ENCODE data around the gene PSMC4.
"Not testable (repeated sequence)": the region's sequence is repeated elsewhere in the genome, so short reads cannot be mapped to it uniquely, and the experiment has no call there.

PSMC4 gene

DNA sequence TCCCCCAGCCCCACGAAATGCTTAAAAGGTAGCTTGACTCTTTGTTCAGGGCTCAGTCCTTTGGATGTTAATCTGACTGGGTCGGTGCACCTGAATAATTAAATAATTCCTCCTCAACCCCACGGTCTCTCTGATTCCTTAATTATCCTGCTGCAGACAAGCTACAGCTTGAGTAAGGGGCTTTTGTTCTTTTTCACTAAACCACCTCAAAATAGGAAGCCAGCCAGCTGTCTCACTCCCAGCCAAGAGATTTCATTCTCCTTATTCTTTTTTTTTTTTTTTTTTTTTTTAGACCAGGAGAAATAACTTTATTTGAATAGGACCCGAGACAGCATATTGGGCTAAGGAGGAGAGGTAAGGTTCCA, 28.6 kb upstream of the PSMC4 start:
- peak; percentile 18 for DNase-seq

GRCh38 chr19:39943586-39943985, 27.4 kb upstream of the PSMC4 start:
- peak; percentile 28 for DNase-seq

DNA sequence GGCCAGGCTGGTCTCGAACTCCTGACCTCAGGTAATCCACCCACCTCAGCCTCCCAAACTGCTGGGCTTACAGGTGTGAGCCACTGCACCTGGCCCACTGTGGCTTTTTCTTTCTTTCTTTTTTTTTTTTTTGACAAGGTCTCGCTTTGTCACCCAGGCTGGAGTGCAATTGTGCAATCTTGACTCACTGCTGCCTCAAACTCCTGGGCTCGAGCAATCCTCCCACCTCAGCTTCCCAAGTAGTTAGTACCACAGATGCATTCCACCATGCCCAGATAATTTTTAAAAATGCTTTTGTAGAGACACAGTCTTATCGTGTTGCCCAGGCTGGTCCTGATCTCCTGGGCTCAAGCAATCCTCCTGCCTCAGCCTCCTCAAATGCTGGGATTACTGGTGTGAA, 24.4 kb upstream of the PSMC4 start:
- no peak for DNase-seq

DNA sequence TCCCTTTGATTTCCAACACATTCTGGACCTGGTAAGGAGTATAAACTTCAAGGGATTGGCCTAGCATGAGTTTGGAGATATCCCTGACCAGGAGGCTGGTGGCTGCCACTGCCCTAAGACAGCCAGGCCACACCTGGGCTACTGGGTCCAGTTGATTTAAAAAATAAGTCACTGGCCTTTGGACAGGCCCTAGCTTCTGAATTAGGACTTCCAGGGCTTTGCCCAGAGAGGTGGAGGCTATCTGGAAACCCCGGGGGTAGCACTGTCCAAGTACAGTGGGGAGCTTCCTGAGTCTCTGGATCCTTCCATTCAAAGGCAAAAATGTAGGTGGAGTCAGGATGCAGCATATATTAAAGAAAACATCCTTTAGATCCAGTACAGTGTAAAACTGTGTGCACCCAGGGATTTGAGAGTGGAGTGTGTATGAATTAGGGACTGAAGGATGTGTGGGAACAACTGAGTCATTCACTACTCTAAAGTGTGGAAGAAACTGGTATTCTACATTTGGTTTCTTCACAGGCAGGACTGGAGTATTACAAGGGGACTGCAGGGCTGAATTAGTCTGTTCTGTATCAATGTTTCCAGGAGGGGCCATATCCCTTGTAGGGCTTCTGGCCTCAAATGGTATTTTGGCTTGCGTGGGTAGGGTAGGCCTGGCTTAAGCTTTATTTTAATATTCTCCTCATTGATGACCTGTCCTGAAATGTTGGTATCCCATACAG, 21.8 kb upstream of the PSMC4 start:
- no peak for DNase-seq

- no peak for DNase-seq
Observed at GRCh38 chr19:39951065-39951650, 19.8 kb upstream of the PSMC4 start.

DNA sequence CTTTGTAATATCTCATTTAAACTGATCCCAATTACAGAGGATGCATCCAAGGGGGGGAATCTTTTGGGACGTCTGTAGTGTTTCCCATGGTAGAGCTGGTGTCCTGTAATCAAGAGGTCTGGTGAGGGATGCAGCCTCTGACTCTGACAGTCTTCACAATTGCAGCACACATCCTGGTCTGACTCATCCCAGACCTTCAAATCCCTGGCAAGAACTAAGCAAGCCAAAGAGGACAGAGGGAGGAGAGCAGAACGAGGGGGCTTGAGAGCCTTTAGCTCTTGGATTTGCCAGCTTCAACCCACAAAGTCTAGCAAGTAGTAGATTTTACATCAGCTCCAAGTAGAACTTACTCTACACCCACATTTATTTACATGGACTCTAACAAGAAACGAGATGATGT, 19.3 kb upstream of the PSMC4 start:
- no peak for DNase-seq

DNA sequence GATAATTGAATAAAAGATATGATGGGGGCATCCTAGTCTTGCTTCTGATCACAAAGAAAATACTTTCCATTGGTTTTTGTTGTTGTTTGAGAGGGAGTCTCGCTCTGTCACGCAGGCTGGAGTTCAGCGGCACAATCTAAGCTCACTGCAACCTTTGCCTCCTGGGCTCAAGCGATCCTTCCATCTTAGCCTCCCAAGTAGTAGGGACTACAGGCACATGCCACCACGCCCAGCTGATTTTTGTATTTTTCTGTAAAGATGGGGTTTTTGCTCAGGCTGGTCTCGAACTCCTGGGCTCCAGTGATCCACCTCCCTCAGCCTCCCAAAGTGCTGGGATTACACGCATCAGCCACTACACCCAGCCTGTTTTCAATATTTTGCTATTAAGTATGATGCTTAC, 17.1 kb upstream of the PSMC4 start:
- DNase-seq, result no peak

GRCh38 chr19:39957886-39958285, 13.1 kb upstream of the PSMC4 start:
- not testable (repeated sequence) for DNase-seq

DNA sequence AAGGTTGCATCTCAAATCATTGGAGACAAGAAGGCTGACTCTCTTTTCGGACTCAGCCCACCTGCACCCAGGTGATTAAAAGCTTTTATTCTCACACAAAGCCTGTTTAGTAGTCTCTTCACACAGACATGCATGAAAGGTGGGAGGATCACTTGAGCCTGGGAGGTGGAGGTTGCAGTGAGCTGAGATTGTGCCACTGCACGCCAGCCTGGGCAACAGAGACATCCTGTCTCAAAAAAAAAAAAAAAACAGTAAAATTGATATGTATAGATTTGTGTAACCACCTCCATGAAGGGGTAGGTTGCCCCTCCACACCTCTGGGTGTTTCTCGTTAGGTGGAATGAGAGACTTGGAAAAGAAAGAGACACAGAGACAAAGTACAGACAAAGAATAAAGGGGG, 12.0 kb upstream of the PSMC4 start:
- not testable (repeated sequence) for DNase-seq

DNA sequence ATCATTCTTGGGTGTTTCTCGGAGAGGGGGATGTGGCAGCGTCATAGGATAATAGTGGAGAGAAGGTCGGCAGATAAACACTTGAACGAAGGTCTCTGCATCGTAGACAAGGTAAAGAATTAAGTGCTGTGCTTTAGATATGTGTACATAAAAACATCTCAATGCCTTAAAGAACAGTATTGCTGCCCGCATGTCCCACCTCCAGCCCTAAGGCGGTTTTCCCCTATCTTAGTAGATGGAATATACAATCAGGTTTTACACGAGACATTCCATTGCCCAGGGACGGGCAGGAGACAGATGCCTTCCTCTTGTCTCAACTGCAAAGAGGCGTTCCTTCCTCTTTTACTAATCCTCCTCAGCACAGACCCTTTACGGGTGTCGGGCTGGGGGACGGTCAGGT, 11.6 kb upstream of the PSMC4 start:
- DNase-seq, result not testable (repeated sequence)

GRCh38 chr19:39963898-39964297, 7.1 kb upstream of the PSMC4 start:
- no peak for DNase-seq

DNA sequence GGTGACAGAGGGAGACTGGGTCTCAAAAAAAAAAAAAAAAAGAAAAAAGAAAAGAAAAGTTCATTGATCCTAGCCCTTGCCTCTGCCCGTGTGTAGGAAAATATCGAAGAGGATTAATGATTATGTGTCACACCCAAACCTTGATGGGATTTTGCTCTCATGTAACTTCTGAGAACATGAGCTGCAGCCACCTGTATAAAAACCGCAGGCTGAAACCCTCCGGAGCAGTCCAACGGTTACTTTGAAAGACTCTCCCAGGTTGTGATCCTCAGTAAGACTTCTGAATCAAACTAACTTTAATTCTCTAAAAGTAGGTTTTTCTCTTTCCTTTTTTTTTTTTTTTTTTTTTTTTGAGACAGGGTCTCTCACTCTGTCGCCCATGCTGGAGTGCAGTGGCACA, 4.3 kb upstream of the PSMC4 start:
- DNase-seq, result no peak

DNA sequence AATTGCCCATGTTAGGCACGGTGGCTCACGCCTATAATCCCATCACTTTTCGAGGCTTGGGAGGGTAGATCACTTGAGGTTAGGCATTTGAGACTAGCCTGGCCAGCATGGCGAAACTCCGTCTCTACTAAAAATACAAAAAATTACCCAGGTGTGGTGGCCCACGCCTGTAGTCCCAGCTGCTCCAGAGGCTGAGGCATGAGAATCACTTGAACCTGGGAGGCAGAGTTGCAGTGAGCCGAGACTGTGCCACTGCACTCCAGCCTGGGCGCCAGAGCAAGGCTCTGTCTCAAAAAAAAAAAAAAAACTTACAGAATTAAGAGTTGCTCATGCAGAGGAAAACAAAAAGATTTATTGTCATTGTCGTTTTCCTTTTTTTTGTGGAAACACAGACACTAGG, 3.4 kb upstream of the PSMC4 start:
- no peak for DNase-seq

DNA sequence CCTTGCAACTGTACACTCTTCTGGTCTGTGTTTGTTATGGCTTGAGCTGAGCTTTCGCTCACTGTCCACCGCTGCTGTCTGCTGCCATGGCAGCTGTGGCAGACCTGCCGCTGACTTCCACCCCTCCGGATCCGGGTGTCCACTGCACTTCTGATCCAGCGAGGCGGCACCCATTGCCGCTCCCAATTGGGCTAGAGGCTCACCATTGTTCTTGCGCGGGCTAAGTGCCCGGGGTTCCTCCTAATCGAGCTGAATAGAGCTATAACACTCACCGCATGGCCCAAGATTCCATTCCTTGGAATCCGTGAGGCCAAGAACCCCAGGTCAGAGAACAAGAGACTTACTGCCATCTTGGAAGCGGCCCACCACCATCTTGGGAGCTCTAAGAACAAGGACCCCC, 2.2 kb upstream of the PSMC4 start:
- no peak for DNase-seq

DNA sequence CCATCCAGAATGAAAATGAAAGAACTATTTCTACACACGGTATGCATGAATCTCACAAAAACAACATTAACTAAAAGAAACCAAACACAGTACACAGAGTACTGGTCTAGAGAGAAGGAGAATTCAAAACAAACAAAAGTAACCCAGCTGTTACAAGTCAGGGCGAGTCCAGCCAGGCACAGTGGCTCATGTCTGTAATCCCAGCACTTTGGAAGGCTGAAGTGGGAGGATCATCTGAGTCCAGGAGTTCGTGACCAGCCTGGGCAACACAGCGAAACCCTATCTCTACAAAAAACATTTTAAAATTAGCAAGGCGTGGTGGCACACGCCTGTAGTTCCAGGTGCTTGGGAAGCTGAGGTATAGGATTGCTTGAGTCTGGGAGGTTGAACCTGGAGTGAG, 1.7 kb upstream of the PSMC4 start:
- no peak for DNase-seq

- DNase-seq, result no peak
Observed at GRCh38 chr19:39969681-39970424, 1.1 kb upstream of the PSMC4 start.

DNA sequence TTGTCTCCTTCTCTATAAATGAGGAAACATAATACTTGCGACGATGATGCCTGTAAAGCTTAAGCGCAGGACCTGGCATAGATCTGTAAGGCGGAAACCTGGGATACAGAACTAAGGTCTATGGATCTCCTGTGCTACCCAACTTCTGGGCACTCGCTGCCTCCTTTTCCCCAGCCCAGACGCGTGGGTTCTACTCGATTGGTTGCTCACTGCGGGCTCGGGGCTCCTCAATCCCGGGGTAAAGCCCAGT, 615 bp upstream of the PSMC4 start:
- no peak for DNase-seq

- no peak for DNase-seq
Observed at GRCh38 chr19:39971380-39972035, 543 bp downstream of the PSMC4 start.

DNA sequence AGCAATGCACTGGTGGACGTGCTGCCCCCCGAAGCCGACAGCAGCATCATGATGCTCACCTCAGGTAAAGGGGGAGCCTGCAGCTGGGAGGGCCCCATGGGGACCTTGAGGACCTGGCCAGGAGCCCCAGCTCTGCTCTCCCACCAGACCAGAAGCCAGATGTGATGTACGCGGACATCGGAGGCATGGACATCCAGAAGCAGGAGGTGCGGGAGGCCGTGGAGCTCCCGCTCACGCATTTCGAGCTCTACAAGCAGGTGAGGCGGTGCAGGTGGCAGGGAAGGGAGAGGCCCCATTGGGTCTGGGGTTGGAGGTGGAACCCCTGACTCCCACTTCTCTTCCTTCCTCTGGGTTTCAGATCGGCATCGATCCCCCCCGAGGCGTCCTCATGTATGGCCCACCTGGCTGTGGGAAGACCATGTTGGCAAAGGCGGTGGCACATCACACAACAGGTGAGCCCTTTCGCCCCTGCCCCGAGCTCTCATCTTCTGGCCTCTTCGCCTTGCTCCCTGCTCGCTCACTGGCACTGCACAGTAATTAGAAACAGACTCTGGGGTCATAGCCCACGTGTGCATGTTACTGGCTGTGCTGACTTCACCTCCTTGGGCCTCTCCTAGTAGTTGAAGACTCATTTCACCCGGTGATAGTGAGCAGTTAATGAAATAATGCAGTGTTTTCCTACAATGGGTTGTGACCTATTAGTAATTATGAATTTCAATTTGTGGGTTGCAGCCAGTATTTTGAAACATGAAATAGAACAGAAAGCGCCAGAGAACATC, 3.6 kb downstream of the PSMC4 start:
- no peak for DNase-seq

GRCh38 chr19:39982883-39983282, 11.9 kb downstream of the PSMC4 start:
- DNase-seq, result no peak

DNA sequence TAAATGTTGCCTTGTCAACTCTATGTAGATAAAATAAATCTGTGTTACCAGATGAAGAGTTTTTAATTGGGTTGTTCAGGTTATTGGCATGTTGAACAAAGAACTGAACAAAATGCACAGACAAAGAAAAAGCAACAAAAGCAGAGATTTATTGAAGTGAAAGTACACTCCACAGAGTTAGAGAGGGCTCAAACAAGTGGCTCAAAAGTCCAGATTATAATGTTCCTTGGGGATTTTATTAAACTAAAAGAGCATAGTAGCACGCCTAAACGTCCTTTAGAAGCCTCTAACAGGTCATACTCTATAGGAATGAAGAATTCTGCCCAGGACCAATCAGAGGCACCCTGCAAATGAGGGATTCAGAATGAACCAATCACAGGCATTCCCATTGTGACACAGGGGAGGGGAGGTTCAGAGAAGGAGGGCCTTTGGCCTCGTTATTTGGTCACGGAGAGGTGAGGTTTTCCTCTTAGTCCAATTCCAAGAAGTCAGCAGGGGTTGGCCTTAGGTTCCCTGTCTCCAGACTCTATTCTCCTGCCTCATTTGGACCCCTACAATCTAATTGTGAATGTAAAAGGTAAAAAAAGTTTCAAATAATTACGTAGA, 12.8 kb downstream of the PSMC4 start:
- DNase-seq, result no peak

DNA sequence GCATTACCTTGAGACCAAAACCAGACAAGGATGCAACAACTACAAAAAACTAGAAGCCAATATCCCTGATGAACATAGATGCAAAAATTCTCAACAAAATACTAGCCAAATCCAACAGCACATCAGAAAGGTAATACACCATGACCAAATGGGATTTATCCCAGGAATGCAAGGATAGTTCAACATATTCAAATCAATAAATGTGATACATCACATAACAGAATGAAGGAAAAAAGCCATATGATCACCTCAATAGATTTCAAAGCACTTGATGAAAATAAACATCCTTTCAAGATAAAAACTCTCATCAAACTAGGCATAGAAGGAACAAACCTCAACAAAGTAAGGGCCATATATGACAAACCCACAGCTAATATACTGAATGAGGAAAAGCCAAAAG, 15.7 kb downstream of the PSMC4 start:
- DNase-seq, result no peak

Data from right kidney (tissue), 1 donor.